Measurements from ENCODE around the gene PET100. TPM values are rescaled to one million over a fixed set of nuclear protein-coding genes. Genes with fewer than 3 reads are reported as not detected.

The PET100 gene
- total RNA-seq, 1 donor from 2014 or later, result 184 TPM

DNA sequence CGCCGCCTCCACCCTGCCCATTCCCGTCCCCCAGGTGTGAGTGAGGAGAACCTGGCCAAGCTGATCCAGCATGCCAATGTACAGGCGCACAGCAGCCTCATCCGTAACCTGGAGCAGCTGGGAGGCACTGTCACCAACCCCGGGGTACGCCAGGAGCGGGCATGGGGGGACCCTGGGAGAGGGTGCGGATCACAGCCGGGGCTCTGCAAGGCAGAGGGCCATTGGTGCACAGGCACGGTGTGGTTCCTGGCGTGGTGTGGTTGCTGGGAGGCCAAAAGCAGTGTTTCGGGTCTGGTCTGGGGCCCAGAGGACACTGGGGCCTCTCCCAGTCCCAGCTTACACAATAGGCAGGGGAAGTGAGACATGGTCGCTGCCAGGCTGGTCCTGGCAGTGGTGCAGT lies 15.6 kb downstream of the PET100 start:
- peaks cover 3% of the 10 kb centered on the region for H3K36me3 Mint-ChIP-seq (ENCODE audit: insufficient read depth)
- TF ChIP-seq, protein P1, sequence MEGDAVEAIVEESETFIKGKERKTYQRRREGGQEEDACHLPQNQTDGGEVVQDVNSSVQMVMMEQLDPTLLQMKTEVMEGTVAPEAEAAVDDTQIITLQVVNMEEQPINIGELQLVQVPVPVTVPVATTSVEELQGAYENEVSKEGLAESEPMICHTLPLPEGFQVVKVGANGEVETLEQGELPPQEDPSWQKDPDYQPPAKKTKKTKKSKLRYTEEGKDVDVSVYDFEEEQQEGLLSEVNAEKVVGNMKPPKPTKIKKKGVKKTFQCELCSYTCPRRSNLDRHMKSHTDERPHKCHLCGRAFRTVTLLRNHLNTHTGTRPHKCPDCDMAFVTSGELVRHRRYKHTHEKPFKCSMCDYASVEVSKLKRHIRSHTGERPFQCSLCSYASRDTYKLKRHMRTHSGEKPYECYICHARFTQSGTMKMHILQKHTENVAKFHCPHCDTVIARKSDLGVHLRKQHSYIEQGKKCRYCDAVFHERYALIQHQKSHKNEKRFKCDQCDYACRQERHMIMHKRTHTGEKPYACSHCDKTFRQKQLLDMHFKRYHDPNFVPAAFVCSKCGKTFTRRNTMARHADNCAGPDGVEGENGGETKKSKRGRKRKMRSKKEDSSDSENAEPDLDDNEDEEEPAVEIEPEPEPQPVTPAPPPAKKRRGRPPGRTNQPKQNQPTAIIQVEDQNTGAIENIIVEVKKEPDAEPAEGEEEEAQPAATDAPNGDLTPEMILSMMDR (IDR thresholded peaks at IDR 0.05; ENCODE audit: unreplicated experiment), result no peak
- no peaks in the 10 kb centered on the region for H3K9me3 Mint-ChIP-seq (ENCODE audit: low read depth)
- H3K27me3 Mint-ChIP-seq, result no peaks in the 10 kb centered on the region
- no peak for DNase-seq (ENCODE audit: low spot score, unreplicated experiment)
- no peaks in the 10 kb centered on the region for H3K4me1 Mint-ChIP-seq (ENCODE audit: low read depth)
- no peak overlapping the region for H3K27ac Mint-ChIP-seq
- no peak overlapping the region for H3K4me3 Mint-ChIP-seq (ENCODE audit: low read depth)

DNA sequence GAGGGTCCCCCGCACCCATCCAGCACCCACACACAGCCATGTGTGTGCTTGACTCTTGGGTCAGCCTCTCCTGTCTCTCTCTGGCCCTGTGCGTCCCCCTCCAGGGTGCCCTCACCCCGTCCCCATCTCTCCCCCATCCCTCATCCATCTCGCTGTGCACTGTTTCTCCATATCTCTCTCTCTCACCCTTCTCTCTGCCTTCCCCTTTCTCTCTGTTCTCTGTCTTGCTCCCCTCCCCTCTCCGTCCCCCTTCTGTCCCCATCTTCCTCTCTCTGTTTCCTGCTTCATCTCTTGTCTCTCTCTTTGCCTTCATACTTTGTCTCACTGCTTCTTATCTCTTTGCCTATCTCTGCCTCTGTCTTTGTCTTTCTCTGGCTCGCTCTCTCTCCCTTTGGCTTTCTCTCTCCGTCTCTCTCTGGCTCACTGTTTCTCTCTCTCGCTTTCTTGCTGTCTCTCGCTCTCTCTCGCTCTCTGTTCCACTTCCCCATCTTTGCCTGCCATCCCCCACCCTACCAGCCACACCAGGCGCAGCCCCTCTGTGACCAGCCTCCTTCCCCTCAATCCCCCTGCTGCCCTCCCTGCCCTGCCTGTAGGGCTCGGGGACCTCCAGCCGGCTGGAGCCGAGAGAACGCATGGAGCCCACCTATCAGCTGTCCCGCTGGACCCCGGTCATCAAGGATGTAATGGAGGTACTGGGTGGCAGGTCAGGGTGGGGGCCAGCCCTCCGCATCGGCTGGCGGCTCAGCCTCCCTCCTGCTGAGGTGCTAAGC lies 16.2 kb downstream of the PET100 start:
- no peaks in the 10 kb centered on the region for H3K9me3 Mint-ChIP-seq (ENCODE audit: low read depth)
- H3K27ac Mint-ChIP-seq, result peak overlapping the region; percentile 78
- H3K36me3 Mint-ChIP-seq (ENCODE audit: insufficient read depth), result peaks cover 3% of the 10 kb centered on the region
- no peak overlapping the region for H3K4me3 Mint-ChIP-seq (ENCODE audit: low read depth)
- no peak for DNase-seq (ENCODE audit: low spot score, unreplicated experiment)
- TF ChIP-seq, protein P1 (IDR thresholded peaks at IDR 0.05; ENCODE audit: unreplicated experiment), result no peak
- H3K4me1 Mint-ChIP-seq (ENCODE audit: low read depth), result no peaks in the 10 kb centered on the region
- peaks cover 2% of the 10 kb centered on the region for H3K27me3 Mint-ChIP-seq

DNA sequence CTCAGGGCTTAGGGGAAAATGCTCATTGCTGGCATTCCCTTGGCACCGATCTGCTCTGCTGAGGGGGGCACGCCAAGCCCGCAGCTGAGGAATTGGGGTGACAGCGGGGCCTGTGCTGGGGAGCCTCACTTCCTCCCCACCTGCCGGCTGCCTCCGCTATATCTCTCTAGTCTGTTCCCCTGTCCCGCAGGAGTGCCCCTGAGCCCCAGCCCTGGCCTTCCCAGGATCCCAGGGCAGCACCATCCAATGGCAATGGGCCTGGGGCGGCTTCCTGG lies 16.8 kb downstream of the PET100 start:
- Mint-ChIP-seq H3K27ac (no peak overlapping the region), H3K4me3 (ENCODE audit: low read depth) (no peak overlapping the region), H3K36me3 (ENCODE audit: insufficient read depth) (peaks cover 3% of the 10 kb centered on the region), H3K4me1 (ENCODE audit: low read depth) (no peaks in the 10 kb centered on the region), H3K9me3 (ENCODE audit: low read depth) (no peaks in the 10 kb centered on the region), H3K27me3 (peaks cover 4% of the 10 kb centered on the region)
- TF ChIP-seq, protein P1 (IDR thresholded peaks at IDR 0.05; ENCODE audit: unreplicated experiment), result no peak
- DNase-seq (ENCODE audit: low spot score, unreplicated experiment), result no peak

DNA sequence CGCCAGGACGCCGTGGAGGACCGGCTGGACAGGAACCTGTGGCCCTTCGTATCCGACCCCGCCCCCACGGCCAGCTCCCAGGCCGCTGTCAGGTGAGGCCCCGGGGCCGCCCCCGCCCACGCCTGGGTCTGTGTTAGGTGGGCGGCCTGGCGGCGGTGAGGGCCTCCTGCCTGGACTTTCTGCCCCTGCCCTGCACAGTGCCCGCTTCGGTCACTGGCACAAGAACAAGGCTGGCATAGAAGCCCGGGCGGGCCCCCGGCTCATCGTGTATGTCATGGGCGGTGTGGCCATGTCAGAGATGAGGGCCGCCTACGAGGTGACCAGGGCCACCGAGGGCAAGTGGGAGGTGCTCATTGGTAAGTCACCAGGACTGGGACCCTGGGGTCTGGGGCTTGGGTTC lies 17.6 kb downstream of the PET100 start:
- H3K27me3 Mint-ChIP-seq, result peaks cover 7% of the 10 kb centered on the region
- no peaks in the 10 kb centered on the region for H3K9me3 Mint-ChIP-seq (ENCODE audit: low read depth)
- no peak for DNase-seq (ENCODE audit: low spot score, unreplicated experiment)
- H3K27ac Mint-ChIP-seq, result no peak overlapping the region
- TF ChIP-seq, protein P1 (IDR thresholded peaks at IDR 0.05; ENCODE audit: unreplicated experiment), result no peak
- peaks cover 3% of the 10 kb centered on the region for H3K36me3 Mint-ChIP-seq (ENCODE audit: insufficient read depth)
- H3K4me3 Mint-ChIP-seq (ENCODE audit: low read depth), result no peak overlapping the region
- H3K4me1 Mint-ChIP-seq (ENCODE audit: low read depth), result peaks cover under 1% of the 10 kb centered on the region

DNA sequence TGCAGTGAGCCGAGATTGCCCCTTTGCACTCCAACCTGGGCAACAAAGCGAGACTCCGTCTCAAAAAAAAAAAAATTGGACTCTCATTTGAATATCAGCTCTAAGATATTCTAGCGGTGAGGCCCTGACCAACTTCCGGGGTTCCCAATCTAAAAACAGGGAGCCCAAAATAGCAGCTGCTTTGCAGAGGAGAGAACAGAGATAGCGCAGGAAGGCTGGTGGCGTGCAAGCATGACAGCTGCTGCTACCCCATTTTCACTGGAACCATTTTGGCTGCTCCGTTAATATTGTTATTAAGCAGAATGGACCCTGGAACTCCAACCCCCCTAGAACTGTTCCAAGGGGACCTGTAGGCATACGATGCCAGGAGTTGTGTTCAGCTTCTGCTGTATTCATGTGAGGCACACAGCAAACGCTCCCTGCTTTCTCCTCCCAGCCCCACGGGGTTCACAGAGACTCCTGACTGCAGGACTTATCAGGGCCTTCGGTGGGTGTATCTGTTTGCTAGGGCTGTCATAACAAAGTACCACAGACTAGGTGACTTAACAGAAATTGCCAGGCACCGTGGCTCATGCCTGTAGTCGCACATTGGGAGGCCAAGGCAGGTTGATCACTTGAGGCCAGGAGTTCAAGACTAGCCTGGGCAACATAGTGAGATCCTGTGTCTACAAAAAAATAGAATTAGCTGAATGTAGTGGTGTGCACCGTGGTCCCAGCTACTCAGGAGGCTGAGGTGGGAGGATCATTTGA lies 18.8 kb downstream of the PET100 start:
- Mint-ChIP-seq H3K27me3 (peaks cover 14% of the 10 kb centered on the region), H3K4me3 (ENCODE audit: low read depth) (no peak overlapping the region), H3K27ac (peak overlapping the region; percentile 64), H3K9me3 (ENCODE audit: low read depth) (no peaks in the 10 kb centered on the region), H3K4me1 (ENCODE audit: low read depth) (peaks cover 6% of the 10 kb centered on the region), H3K36me3 (ENCODE audit: insufficient read depth) (peaks cover 3% of the 10 kb centered on the region)
- TF ChIP-seq, protein P1 (IDR thresholded peaks at IDR 0.05; ENCODE audit: unreplicated experiment), result no peak
- no peak for DNase-seq (ENCODE audit: low spot score, unreplicated experiment)
